HL-60 (cell line): ENCODE results near the gene OR2M2.

Experiments used
- DNase-seq, 2 experiments: peaks; one replicate each; pipeline ENCODE4 v3.0.0-alpha.2; 2010 to 2020; ENCODE audit warnings: low read depth in 1 of 2, low spot score in 1 of 2
- H3K27ac ChIP-seq: fragments of 250-450 bp; sonication (Bioruptor Pico); replicated peaks from 2 replicates; pipeline ENCODE4 v1.5.1; 2020; ENCODE audit warnings: mild to moderate bottlenecking, moderate library complexity
- H3K27me3 ChIP-seq: fragments of 250-450 bp; sonication (Bioruptor Pico); 2 replicates; pipeline ENCODE4 v1.5.1; 2021; ENCODE audit warnings: mild to moderate bottlenecking, moderate library complexity; ENCODE audit not compliant: insufficient read depth, poor library complexity, severe bottlenecking
- H3K4me3 ChIP-seq: replicated peaks from 2 replicates; pipeline ENCODE4 v1.5.1; 2011; ENCODE audit warnings: mild to moderate bottlenecking, control low read depth, low read length; ENCODE audit not compliant: insufficient read depth
- TF ChIP-seq, protein P1 (sequence below): IDR thresholded peaks from 2 replicates; pipeline ENCODE4 v1.6.1; 2012; ENCODE audit warnings: low read depth; ENCODE audit not compliant: insufficient replicate concordance
- TF ChIP-seq, protein P2 (sequence below): IDR thresholded peaks from one replicate; pipeline ENCODE4 v1.5.1; 2011; ENCODE audit warnings: low read length, control low read depth, inconsistent platforms; ENCODE audit not compliant: insufficient read depth

The OR2M2 gene

DNA sequence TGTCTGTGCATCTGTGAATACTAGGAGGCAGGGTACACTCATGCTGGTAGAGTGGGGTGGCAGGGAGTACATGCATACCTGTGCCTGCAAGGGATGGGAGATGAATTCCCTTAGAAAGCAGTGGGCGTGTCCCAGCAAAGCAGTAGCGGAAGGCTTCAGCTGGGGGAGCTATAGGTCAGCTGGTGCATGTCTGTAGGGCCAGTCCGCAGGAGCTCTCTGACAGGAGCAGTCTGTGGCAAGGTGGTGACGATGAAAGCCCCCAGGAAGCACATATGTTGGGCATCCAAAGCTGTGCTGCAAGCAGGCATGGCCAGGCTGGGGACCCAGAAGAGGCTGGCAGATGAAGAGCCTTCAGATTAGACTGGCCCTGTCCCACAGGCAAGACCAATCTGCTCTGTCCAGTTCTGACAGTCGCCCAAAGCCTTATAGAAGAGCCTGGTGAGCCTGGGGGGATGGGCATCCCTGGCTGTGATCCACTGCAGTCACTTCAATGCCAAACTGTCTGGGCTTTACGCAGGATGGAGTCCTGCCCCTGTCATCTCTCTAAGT lies 54.8 kb downstream of the OR2M2 start:
- Histone ChIP-seq H3K27ac (no peak overlapping the region), H3K27me3 (no peaks in the 10 kb centered on the region), H3K4me3 (no peak overlapping the region)
- TF ChIP-seq, protein P1, sequence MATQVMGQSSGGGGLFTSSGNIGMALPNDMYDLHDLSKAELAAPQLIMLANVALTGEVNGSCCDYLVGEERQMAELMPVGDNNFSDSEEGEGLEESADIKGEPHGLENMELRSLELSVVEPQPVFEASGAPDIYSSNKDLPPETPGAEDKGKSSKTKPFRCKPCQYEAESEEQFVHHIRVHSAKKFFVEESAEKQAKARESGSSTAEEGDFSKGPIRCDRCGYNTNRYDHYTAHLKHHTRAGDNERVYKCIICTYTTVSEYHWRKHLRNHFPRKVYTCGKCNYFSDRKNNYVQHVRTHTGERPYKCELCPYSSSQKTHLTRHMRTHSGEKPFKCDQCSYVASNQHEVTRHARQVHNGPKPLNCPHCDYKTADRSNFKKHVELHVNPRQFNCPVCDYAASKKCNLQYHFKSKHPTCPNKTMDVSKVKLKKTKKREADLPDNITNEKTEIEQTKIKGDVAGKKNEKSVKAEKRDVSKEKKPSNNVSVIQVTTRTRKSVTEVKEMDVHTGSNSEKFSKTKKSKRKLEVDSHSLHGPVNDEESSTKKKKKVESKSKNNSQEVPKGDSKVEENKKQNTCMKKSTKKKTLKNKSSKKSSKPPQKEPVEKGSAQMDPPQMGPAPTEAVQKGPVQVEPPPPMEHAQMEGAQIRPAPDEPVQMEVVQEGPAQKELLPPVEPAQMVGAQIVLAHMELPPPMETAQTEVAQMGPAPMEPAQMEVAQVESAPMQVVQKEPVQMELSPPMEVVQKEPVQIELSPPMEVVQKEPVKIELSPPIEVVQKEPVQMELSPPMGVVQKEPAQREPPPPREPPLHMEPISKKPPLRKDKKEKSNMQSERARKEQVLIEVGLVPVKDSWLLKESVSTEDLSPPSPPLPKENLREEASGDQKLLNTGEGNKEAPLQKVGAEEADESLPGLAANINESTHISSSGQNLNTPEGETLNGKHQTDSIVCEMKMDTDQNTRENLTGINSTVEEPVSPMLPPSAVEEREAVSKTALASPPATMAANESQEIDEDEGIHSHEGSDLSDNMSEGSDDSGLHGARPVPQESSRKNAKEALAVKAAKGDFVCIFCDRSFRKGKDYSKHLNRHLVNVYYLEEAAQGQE, result no peak
- TF ChIP-seq, protein P2, sequence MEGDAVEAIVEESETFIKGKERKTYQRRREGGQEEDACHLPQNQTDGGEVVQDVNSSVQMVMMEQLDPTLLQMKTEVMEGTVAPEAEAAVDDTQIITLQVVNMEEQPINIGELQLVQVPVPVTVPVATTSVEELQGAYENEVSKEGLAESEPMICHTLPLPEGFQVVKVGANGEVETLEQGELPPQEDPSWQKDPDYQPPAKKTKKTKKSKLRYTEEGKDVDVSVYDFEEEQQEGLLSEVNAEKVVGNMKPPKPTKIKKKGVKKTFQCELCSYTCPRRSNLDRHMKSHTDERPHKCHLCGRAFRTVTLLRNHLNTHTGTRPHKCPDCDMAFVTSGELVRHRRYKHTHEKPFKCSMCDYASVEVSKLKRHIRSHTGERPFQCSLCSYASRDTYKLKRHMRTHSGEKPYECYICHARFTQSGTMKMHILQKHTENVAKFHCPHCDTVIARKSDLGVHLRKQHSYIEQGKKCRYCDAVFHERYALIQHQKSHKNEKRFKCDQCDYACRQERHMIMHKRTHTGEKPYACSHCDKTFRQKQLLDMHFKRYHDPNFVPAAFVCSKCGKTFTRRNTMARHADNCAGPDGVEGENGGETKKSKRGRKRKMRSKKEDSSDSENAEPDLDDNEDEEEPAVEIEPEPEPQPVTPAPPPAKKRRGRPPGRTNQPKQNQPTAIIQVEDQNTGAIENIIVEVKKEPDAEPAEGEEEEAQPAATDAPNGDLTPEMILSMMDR, result no peak
- DNase-seq, result no peak
